ENCODE results near the gene FERMT1. TPM values are rescaled to one million over a fixed set of nuclear protein-coding genes. Genes with fewer than 3 reads are reported as not detected.

Gene FERMT1
- total RNA-seq, 2 donors from 2014 or later = 3.5 to 4.1 TPM

GRCh38 chr20:6081236-6081635 lies 41.6 kb downstream of the FERMT1 start:
- Histone ChIP-seq H3K27me3 (ENCODE audit: control insufficient read depth, insufficient read depth, low read length, poor library complexity, severe bottlenecking) (no peaks in the 10 kb centered on the region), H3K4me3 (ENCODE audit: low read length) (no peak overlapping the region), H3K27ac (ENCODE audit: low read depth, low read length) (no peak overlapping the region), H3K9me3 (ENCODE audit: control insufficient read depth, low read length) (no peaks in the 10 kb centered on the region), H3K36me3 (ENCODE audit: control insufficient read depth, insufficient read depth, low read length) (no peaks in the 10 kb centered on the region), H3K9ac (ENCODE audit: extremely low read depth, low read length, poor library complexity, severe bottlenecking) (no peak overlapping the region), H3K4me1 (ENCODE audit: control insufficient read depth, insufficient read depth, low read length) (no peaks in the 10 kb centered on the region)
- Mint-ChIP-seq H3K27me3 (ENCODE audit: insufficient read depth) (no peaks in the 10 kb centered on the region), H3K9me3 (no peaks in the 10 kb centered on the region), H3K4me3 (no peak overlapping the region), H3K36me3 (ENCODE audit: low read depth) (peaks cover 2% of the 10 kb centered on the region), H3K4me1 (peaks cover 4% of the 10 kb centered on the region), H3K27ac (no peak overlapping the region)
- DNase-seq = no peak
- TF ChIP-seq CTCF (conservative IDR thresholded peaks at IDR 0.05) = no peak
- 84 to 92% methylated on average over 2 of the region's 2 CpGs for WGBS, 2 experiments (ENCODE audit: insufficient coverage in 1 of 2, insufficient read length in 1 of 2)

GRCh38 chr20:6079016-6079415 lies 43.8 kb downstream of the FERMT1 start:
- 83 to 91% methylated on average over 2 of the region's 2 CpGs for WGBS, 2 experiments (ENCODE audit: insufficient coverage in 1 of 2, insufficient read length in 1 of 2)
- Histone ChIP-seq H3K9ac (ENCODE audit: extremely low read depth, low read length, poor library complexity, severe bottlenecking) (no peak overlapping the region), H3K36me3 (ENCODE audit: control insufficient read depth, insufficient read depth, low read length) (no peaks in the 10 kb centered on the region), H3K27ac (ENCODE audit: low read depth, low read length) (no peak overlapping the region), H3K27me3 (ENCODE audit: control insufficient read depth, insufficient read depth, low read length, poor library complexity, severe bottlenecking) (no peaks in the 10 kb centered on the region), H3K9me3 (ENCODE audit: control insufficient read depth, low read length) (no peaks in the 10 kb centered on the region), H3K4me3 (ENCODE audit: low read length) (no peak overlapping the region), H3K4me1 (ENCODE audit: control insufficient read depth, insufficient read depth, low read length) (no peaks in the 10 kb centered on the region)
- Mint-ChIP-seq H3K27me3 (ENCODE audit: insufficient read depth) (no peaks in the 10 kb centered on the region), H3K27ac (no peak overlapping the region), H3K4me3 (no peak overlapping the region), H3K36me3 (ENCODE audit: low read depth) (no peaks in the 10 kb centered on the region), H3K4me1 (peaks cover 7% of the 10 kb centered on the region), H3K9me3 (no peaks in the 10 kb centered on the region)
- TF ChIP-seq CTCF (conservative IDR thresholded peaks at IDR 0.05) = no peak
- no peak for DNase-seq

- H3K27ac ChIP-seq (ENCODE audit: low read depth, low read length) = no peak overlapping the region
- no peak overlapping the region for H3K9ac ChIP-seq (ENCODE audit: extremely low read depth, low read length, poor library complexity, severe bottlenecking)
- 85 to 96% methylated on average over 6 to 8 of the region's 8 CpGs for WGBS, 2 experiments (ENCODE audit: insufficient coverage in 1 of 2, insufficient read length in 1 of 2)
- no peak overlapping the region for H3K4me3 ChIP-seq (ENCODE audit: low read length)
- H3K9me3 ChIP-seq (ENCODE audit: control insufficient read depth, low read length) = no peaks in the 10 kb centered on the region
- H3K4me1 ChIP-seq (ENCODE audit: control insufficient read depth, insufficient read depth, low read length) = no peaks in the 10 kb centered on the region
- no peaks in the 10 kb centered on the region for H3K36me3 ChIP-seq (ENCODE audit: control insufficient read depth, insufficient read depth, low read length)
- H3K4me3 Mint-ChIP-seq = no peak overlapping the region
- no peaks in the 10 kb centered on the region for H3K27me3 ChIP-seq (ENCODE audit: control insufficient read depth, insufficient read depth, low read length, poor library complexity, severe bottlenecking)
- H3K27ac Mint-ChIP-seq = no peak overlapping the region
- no peak for TF ChIP-seq CTCF (conservative IDR thresholded peaks at IDR 0.05)
- H3K36me3 Mint-ChIP-seq (ENCODE audit: low read depth) = no peaks in the 10 kb centered on the region
- no peaks in the 10 kb centered on the region for H3K9me3 Mint-ChIP-seq
- DNase-seq = no peak
- peaks cover 8% of the 10 kb centered on the region for H3K4me1 Mint-ChIP-seq
- H3K27me3 Mint-ChIP-seq (ENCODE audit: insufficient read depth) = no peaks in the 10 kb centered on the region
These were observed 47.2 kb downstream of the FERMT1 start for GRCh38 chr20:6075428-6076219.
